ENCODE results near the gene BBS9.

GRCh38 chr7:33276729-33277128, 147.4 kb downstream of the BBS9 start:
- 0 out of 2 replicates have a peak, but pooled peaks have one; percentile 15 for TF ChIP-seq CTCF (conservative IDR thresholded peaks at IDR 0.05; ENCODE audit: low read length)
- no peak for TF ChIP-seq EZH2phosphoT487 (IDR thresholded peaks at IDR 0.05; ENCODE audit: borderline replicate concordance)

All from Loucy (cell line).